DMS53 treated with DMSO at 0.1 percent for 48 hours (cell line): ENCODE measurements around the gene SMIM28.
"Not testable (repeated sequence)": the region's sequence is repeated elsewhere in the genome, so short reads cannot be mapped to it uniquely, and the experiment has no call there.

Experiments used
- DNase-seq: peaks from one replicate; lab custom pipeline; 2025; ENCODE audit not compliant: unreplicated experiment; lab: John Stamatoyannopoulos, UW

Gene SMIM28

DNA sequence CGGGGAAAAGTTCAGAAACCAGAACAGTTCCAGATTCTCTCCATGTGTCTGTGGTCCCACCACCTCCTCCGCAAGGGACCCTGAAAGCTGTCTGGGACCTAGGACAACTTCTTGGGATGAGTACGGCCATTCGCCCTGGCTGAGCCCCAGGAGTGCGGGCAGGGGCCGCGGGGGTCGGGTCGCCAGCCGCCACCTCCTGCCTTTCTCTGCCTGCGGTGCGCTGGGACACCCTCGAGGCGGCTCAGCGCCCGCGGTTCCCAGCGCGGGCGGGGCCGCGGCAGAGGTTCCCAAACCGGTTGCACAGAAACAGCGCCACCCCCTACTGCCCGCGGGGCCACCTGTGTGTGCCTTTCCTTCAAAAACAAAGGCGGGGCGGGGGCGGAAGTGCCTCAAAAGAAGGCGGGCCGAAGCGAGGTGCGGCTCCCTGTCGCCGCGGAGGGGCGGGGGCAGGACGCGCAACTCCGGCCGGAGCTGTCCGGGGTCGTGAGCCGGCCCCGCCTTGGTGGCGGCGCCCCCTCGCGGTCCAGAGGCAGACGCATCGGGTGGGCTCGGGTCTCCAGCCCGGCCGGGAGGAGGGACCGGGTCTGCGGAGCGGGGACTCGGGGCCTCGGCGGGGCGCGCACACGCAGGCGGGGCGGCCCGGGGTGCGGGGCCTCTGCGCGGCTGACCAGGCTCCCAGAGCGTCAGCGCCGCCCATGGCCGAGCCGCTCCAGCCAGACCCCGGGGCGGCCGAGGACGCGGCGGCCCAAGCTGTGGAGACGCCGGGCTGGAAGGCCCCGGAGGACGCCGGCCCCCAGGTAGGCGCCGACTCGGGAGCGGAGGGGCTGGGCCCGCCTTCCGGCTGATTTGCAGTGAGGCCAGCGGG is 26.3 kb downstream of the SMIM28 start, which contains the start of gene HEBP2:
Gene HEBP2 (plus strand): TSS at position 423 of the 865 bp plus-strand sequence. CDS start 273 bp downstream, at position 696.
- DNase-seq, result peak; percentile 72

DNA sequence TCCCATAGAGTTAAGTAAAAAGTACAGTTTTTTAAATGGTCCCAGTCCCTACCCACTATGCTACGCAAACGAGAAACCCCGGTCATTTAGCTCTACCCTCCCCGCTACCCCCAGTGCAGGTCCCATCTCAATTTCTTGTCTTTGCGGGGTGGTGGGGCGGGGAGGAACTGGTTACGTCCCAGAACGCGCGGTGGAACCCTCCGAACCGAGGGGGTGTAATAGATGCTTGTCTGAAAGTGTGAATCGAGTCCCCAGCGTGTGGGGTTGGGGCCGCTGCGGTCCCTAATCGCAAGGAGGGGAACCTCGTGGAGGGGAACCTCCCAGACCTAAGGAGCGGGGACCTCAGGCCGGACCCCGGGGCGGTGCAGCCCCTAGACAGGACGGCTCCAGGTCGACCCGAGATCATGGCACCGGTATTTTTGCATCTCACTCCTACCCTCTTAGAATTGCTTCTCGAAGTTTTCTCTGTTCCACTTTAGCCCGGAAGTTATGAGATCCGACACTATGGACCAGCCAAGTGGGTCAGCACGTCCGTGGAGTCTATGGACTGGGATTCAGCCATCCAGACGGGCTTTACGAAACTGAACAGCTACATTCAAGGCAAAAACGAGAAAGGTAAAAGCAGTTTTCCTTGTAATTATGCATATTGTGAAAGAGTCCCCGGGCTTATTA is 27.1 kb downstream of the SMIM28 start:
- no peak for DNase-seq

DNA sequence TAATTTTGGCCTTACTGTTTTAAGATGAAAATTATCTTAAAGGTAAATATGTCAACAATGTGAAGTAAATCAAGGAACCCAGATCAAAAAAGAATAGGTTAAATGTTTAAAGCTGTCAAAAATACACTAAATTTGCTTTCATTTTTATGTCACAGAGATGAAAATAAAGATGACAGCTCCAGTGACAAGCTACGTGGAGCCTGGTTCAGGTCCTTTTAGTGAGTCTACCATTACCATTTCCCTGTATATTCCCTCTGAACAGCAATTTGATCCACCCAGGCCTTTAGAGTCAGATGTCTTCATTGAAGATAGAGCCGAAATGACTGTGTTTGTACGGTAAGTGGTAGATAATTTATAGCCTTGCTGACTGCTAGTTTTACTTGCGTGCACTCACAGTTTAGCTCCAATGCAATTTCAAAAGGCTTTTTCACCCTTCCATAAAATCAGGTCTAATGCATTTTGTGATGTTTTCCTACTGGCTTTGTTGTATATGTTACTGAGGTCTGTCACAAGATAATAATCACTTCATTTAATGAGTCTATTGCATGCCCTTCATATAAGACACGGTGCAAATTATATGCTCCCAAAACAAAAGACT is 28.2 kb downstream of the SMIM28 start:
- DNase-seq, result no peak

DNA sequence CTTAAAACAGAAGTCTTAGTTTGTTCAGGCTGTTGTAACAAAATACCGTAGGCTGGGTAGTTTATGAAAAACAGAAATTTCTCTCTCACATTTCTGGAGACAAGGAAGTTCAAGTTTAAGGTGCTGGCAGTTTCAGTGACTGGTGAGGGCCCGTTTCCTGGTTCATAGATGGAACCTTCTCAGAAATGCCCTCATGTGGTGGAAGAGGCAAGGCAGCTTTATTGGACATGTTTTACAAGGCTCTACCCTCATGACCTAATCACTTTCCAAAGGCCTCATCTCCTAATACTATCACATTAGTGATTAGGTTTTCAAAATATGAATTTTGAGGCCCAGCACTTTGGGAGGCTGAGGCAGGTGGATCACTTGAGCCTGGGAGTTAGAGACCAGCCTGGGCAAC is 28.7 kb downstream of the SMIM28 start:
- DNase-seq, result no peak

DNA sequence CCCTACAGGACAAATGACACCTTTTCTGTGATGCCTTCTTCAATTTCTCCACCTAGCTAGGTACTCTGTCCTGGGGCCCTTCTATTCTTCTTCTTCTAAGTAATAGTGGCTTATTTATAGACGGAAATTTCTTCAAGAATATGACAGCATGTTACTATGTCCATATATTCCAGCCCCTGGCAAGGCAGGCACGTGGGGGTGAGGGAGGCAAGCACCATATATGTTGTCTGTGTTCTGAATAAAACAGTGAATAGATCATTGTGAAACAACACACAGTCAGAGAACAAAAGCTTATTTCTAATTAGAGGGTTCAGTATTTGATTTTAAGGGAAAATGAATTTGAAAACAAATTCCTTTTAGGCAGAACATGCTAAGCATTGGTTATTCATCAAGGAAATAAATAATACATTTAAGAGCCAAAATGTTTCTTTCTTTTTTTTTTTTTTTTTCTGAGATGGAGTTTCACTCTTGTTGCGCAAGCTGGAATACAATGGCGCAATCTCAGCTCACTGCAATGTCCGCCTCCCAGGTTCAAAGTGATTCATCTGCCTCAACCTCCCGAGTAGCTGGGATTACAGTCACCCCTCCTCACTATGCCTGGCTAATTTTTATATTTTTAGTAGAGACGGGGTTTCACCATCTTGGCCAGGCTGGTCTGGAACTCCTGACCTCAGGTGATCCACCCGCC is 32.5 kb downstream of the SMIM28 start:
- DNase-seq, result no peak

DNA sequence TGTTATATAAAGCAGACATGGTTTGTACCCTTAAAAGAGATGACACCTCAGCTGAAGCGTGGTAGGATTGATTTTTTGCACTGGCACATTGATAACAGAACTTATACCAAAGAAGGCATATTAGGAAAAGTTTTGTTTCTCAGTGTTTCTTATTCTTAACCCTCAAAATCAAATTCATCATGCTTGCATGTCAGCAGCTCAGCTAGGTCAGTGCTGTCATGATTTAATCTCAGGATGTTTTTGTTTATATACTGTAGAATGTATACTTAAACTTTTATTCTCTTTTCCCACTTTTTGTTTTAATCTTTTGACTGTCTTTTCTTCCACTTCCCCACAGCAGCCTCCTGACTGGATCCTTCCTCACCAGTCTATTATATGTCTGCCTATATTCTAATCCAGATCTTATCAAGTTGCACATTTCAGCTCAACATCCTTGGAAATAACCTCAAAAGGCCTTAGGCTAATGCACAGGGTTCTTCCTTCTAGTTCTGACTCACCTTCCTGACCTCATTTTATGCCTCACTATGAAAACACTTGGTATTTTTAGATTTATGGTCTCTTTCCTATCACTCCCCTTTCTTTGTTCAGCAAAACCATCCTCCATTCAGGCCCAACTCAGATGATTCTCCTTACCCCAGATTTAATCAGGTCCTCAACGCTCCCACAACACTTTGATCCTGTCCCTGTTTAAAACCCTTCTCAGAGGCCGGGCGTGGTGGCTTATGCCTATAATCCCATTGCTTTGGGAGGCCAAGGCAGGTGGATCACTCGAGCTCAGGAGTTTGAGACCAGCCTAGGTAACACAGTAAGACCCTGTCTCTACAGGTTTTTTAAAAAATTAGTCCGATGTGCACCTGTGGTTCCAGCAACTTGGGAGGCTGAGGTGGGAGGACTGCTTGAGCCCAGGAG is 33.5 kb downstream of the SMIM28 start:
- no peak for DNase-seq

DNA sequence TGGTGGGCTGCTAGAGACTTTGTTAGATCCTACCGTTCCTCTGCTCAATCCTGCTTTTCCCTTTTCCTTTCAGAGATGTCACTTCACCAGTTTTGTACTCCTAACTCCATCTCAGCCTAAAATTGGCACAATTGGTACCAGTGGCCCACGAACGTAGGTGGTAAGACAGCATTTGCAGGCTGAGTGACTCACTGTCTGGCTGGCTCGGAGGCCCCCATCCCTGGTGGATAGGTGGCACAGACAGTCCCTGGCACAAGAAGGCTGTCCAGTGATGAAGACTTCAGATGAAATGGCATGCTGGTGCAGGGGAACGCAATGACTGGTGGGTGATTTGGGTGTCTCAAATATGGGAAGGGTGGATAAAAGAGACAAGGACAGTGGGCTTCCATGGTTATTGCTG is 37.4 kb downstream of the SMIM28 start:
- DNase-seq, result no peak

DNA sequence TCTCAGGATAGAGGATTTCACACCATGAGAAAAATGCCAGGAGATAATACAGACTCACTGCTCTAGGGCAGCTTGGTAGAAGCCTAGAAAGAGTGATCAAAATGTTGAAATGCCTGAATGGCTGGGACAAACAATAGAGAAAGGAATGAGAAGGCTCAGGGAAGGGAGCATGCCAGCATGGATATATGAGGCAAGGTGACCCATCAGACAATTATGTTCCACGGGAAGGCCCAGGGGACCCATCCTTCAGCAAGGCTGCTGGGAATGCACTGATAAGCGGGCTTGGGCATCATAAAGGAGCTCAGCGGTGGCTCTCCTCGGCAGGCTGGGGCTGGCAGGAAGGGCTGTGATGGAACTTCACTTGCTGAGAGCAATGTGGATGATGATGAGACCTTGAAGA is 38.5 kb downstream of the SMIM28 start:
- DNase-seq, result no peak

DNA sequence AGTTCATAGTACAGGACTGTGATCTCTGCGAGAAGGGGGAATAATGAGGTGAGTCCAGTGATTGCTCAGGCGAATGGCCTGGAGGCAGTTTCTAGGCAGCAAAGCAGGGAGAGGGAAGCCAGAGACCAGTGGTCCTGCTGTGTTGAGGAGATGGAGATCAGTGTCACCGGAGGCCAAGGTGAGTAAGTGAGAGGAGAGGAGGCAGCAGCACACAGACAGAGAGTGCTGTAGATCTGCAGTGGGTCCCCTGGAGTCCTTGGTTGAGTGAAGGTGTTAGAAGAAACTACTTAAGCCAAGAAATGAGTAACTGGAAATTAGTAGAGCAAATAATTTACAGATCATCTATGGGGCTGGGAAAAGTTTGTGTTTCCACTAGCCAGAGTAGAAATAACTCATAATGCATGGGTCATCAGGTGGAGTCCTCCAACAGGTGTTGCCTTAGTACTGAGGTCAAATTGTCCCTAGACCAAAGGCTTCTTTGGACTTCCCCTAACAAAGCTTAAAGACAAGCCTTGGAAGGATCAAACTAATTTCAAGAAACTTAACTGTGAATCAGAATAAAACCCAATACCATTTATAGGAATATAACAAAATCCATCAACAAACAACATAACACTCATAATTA is 39.9 kb downstream of the SMIM28 start:
- no peak for DNase-seq

DNA sequence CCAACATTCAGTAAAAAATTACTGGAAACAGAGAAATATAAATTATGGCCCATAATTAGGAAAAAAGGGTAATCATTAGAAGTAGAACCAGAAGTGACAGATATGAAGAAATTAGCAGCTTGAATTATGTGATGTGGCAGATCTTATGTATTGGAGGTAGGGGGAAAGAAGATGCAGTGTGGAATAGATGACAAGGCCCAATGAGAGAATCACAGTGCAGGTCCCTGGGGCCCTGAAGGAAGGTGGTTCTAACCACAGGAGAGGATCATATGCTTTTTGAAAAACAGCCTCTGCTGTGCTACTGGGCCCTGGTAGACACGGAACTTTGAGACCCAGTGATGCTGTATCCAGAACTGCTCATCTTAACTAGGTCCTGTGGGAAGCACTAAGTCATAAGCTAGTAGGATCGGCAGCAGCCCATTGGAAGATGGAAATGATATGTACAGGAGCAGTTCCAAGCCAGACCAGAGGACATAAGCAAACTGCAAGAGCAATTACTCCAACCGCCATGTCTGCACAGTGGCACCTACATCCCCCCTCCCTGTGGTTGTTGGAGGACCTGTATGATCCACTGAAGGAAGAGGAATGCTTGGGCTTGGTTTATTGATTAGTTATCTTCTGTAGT is 40.5 kb downstream of the SMIM28 start:
- DNase-seq, result no peak

DNA sequence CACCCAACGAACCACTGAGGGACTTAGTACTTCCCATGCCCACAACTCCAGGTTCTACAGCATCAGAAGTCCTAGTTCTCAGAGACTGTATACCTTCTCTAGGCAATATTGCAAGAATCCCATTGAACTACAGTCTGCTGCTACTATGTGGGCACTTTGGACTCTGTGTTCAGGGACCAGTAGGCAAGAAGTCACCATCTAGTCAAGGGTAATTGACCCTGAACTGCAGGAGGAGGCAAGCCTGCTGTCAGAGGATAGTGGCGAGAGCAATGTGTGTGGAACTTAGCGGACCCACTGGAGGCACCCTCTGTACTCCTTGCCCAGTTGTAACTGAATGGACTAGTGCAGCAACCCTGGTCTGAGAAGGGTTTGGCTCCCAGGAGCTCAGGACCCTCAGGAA is 42.1 kb downstream of the SMIM28 start:
- DNase-seq, result no peak

DNA sequence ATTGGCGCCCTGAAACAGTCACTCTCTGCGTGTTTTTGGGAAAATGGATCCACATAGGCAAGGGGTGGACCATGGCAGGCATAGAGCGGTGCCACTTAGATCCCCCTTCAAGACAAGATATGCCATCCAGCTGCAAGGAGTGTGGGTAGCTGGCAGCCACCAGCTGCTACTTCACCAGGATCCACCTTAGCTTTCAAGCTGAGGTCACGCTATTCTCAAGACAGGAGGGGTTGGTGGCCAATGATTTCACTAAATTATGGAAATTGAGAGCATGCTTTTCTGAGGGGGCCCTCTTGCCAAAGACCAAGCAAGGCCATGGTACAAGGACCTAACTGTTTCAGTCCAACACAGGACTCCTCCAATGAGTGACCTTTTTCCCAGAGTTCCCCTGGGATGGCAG is 42.7 kb downstream of the SMIM28 start:
- DNase-seq, result no peak

DNA sequence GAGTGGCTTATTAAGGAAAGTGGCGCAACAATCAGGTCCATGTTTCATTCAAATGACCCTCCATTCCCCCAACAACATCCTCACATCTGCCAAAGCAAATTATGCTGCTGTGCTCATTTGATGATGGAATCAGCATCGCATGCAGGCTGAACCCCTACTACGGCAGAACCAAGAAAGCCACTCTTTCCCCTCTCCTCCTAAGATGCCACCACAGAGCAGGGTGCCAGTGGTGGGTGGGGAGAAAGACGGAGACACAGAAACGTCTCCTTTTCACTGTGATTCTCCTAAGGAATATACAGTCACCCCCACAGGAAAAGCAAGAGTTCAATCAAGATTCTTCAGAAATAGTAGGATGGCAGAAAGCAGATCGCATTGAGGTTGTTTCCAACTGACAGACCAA is 43.4 kb downstream of the SMIM28 start:
- DNase-seq, result no peak

DNA sequence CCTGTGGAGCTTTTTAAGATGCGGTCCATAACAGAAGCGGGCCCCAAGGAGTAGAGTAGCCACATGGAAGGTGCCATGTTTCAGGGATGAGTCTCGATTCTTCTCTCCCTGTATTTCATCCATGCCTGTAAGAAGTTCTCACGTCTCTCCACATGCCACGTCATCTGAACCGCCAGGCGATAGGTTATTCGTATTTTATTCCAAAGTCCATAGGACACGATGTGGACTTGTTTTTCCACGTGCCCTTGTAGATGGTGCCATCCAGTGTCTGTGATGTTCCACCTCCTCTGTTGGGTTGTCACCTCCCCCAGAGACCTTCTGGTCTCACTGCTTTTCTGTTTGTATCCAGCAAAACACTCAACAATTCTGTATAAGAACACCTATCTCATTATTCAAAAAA is 43.9 kb downstream of the SMIM28 start:
- no peak for DNase-seq

DNA sequence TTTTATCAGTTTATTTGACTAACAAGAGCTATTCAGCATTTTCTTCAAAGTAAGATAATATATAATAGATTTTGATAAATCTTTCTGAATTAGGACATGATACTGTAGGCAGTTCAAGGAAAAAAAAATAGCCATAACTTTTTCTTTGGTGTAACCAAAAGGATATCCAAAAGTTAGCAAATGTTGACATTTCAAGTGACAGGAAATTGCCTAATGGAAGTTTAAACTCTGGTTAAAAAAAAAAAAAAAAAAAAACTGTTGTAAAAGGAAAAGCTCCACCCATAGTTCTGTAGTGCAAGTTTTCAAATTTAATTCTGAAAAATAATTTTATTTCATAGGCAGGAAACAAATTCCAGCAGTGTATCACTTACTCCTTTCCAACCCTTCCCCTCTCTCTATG is 45.2 kb downstream of the SMIM28 start:
- DNase-seq, result no peak

DNA sequence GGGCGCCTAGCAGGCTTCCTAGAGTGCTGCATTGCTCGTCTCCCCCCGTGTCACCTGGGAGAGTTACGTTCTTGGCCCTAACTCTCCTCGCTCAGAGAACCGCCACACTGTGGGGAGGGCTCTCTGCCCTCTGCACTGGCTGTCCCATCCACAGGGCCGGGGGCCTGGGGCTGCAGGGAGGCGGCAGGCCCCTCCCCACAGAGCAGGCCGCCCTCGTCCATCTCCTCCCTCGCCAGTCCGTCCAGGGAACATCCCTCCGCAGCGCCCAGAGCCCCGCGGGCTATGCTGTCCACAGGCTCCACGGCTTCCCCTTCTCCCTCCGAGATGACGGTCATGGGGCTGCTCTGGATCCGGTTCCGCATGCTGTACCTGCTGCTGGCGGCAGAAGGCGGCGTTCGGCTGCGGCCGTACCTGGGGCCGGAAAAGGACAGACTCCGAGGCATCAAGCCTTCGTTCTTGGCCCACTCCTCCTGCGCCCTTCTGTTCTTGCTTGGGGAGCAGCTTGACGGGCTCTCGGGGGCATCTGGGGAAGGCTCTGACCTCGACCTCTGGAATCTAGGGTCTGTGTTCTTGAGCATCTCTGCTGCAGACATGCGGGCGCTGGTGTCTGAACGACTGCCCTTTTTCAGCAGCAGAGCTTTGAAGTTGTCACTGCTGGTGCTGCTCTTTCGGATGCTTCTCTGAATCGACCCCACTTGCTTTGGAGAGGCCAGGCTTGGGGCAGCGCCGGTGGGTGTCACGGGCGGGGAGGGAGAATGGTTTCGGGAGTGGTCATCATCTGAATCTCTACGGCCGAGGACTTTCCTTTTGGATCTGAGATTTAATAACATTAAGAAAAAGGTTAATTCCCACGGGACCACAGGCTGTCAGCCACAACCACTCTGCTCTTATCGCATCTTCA is 46.5 kb downstream of the SMIM28 start:
- DNase-seq, result no peak

DNA sequence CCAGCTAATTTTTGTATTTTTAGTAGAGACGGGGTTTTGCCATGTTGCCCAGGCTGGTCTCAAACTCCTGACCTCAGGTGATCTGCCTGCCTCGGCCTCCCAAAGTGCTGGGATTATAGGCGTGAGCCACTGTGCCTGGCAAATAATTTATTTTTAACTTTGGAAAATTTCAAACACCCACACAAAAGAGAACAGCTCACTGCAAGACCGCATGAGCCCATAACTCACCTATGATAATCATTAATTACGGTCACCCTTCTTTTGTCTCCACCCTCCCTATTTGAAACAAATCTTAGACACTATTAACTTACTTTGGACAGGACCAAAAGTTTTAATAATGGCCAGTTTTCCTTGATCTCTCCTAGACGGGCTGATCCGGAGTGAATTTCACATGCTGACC is 47.6 kb downstream of the SMIM28 start:
- DNase-seq, result not testable (repeated sequence)

DNA sequence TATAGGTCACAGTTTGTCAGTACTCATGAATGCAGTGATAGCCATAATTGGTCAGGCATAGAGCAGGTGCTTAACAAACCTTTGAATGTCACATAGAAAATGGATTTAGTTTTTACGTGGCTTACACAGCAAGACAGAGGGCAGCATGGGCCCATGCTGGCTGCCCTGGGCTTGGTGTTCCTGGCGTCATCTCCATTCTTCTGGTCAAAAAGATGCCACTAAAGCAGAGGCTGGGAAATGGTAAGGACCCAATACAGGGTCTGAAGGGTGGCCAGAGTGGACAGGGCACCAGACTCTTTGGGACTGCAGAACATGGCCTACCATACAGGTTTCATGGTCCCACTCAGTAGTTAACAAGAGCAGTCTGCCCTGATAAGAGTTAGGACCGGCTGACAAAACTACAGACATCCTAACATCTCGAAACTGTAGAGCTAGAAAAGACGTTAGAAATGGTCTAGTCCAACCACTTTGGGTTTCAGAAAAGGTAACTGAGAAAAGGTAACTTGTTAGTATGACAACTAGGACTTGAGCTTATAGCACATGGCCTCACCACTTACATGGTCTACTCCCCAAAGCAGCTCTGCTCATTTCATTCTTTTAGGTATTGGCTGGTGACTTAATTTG is 48.9 kb downstream of the SMIM28 start:
- DNase-seq, result no peak
